ENCODE measurements around the gene KRTAP10-1. TPM values are rescaled to one million over a fixed set of nuclear protein-coding genes. Genes with fewer than 3 reads are reported as not detected.

KRTAP10-1 gene
- total RNA-seq, 1 experiment from 2014 or later: not detected

DNA sequence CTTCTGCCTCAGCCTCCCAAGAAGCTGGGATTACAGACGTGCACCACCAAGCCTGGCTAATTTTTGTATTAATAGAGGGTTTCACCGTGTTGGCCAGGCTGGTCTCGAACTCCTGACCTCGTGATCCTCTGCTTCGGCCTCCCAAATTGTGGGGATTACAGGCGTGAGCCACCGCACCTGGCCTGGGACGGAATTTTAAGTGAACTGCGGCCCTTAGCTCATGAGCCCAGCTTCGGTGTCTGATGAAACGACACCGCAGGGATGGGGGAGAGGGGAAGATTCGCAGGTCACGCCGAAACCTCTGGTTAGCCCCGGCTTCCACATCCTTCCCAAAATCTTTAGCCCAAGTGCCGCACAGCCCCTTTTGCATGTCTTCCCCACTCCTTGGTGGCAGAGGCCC, 45.6 kb downstream of the KRTAP10-1 start:
- POLR2A ChIA-PET: no interaction called here
- no peak for DNase-seq
- Histone ChIP-seq H3K27me3 (replicated peaks; ENCODE audit: control insufficient read depth, insufficient read depth, low read length) (no peaks in the 10 kb centered on the region), H3K9me3 (peaks cover 14% of the 10 kb centered on the region), H3K4me3 (ENCODE audit: low read depth, low read length) (no peak overlapping the region), H3K4me1 (no peaks in the 10 kb centered on the region), H3K36me3 (ENCODE audit: control insufficient read depth, insufficient read depth, low read length) (no peaks in the 10 kb centered on the region)
- intact Hi-C loops (cut with micrococcal nuclease; ENCODE audit: unreplicated experiment): no loop called here
- CTCF ChIA-PET: interaction anchor here (1.1 kb wide), 1 partner anchor 10 kb away, joined by 3 read pairs; no protein-coding TSS in a partner anchor
- no peaks in the 10 kb centered on the region for H3K27me3 Mint-ChIP-seq (ENCODE audit: insufficient read depth, unreplicated experiment)
- peaks cover 20% of the 10 kb centered on the region for H3K9me3 Mint-ChIP-seq (ENCODE audit: unreplicated experiment)
- TF ChIP-seq, protein P1, sequence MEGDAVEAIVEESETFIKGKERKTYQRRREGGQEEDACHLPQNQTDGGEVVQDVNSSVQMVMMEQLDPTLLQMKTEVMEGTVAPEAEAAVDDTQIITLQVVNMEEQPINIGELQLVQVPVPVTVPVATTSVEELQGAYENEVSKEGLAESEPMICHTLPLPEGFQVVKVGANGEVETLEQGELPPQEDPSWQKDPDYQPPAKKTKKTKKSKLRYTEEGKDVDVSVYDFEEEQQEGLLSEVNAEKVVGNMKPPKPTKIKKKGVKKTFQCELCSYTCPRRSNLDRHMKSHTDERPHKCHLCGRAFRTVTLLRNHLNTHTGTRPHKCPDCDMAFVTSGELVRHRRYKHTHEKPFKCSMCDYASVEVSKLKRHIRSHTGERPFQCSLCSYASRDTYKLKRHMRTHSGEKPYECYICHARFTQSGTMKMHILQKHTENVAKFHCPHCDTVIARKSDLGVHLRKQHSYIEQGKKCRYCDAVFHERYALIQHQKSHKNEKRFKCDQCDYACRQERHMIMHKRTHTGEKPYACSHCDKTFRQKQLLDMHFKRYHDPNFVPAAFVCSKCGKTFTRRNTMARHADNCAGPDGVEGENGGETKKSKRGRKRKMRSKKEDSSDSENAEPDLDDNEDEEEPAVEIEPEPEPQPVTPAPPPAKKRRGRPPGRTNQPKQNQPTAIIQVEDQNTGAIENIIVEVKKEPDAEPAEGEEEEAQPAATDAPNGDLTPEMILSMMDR (IDR thresholded peaks at IDR 0.05; ENCODE audit: insufficient read depth in 1 of 2, low read depth in 1 of 2, low read length in 1 of 2, severe bottlenecking in 1 of 2, unreplicated experiment in 1 of 2): no peak
- H3K4me1 Mint-ChIP-seq (ENCODE audit: low read depth, unreplicated experiment): peaks cover 6% of the 10 kb centered on the region
- H3K27ac Mint-ChIP-seq (ENCODE audit: unreplicated experiment): no peak overlapping the region
- no peak overlapping the region for H3K4me3 Mint-ChIP-seq (ENCODE audit: unreplicated experiment)
- no TSS peak for BruUV-seq (replicated peaks)
- no peaks in the 10 kb centered on the region for H3K36me3 Mint-ChIP-seq (ENCODE audit: insufficient read depth, unreplicated experiment)

GRCh38 chr21:44492567-44493385, 47.2 kb downstream of the KRTAP10-1 start:
- BruUV-seq (replicated peaks): no TSS peak
- Histone ChIP-seq H3K27me3 (replicated peaks; ENCODE audit: control insufficient read depth, insufficient read depth, low read length) (no peaks in the 10 kb centered on the region), H3K4me3 (ENCODE audit: low read depth, low read length) (no peak overlapping the region), H3K9me3 (peaks cover 14% of the 10 kb centered on the region), H3K4me1 (no peaks in the 10 kb centered on the region), H3K36me3 (ENCODE audit: control insufficient read depth, insufficient read depth, low read length) (no peaks in the 10 kb centered on the region)
- H3K9me3 Mint-ChIP-seq (ENCODE audit: unreplicated experiment): peaks cover 20% of the 10 kb centered on the region
- DNase-seq: no peak
- peaks cover 6% of the 10 kb centered on the region for H3K4me1 Mint-ChIP-seq (ENCODE audit: low read depth, unreplicated experiment)
- no peaks in the 10 kb centered on the region for H3K36me3 Mint-ChIP-seq (ENCODE audit: insufficient read depth, unreplicated experiment)
- TF ChIP-seq, protein P1 (IDR thresholded peaks at IDR 0.05; ENCODE audit: insufficient read depth in 1 of 2, low read depth in 1 of 2, low read length in 1 of 2, severe bottlenecking in 1 of 2, unreplicated experiment in 1 of 2): no peak
- intact Hi-C loops (cut with micrococcal nuclease; ENCODE audit: unreplicated experiment): no loop called here
- CTCF ChIA-PET: interaction anchor here (1.1 kb wide), 1 partner anchor 9 kb away, joined by 3 read pairs; no protein-coding TSS in a partner anchor
- POLR2A ChIA-PET: no interaction called here
- no peaks in the 10 kb centered on the region for H3K27me3 Mint-ChIP-seq (ENCODE audit: insufficient read depth, unreplicated experiment)
- H3K27ac Mint-ChIP-seq (ENCODE audit: unreplicated experiment): no peak overlapping the region
- no peak overlapping the region for H3K4me3 Mint-ChIP-seq (ENCODE audit: unreplicated experiment)

- intact Hi-C loops (cut with micrococcal nuclease; ENCODE audit: unreplicated experiment): no loop called here
- BruUV-seq (replicated peaks): no TSS peak
- no peaks in the 10 kb centered on the region for H3K4me1 ChIP-seq
- peaks cover 20% of the 10 kb centered on the region for H3K9me3 Mint-ChIP-seq (ENCODE audit: unreplicated experiment)
- ChIA-PET CTCF (no interaction called here), POLR2A (no interaction called here)
- no peaks in the 10 kb centered on the region for H3K36me3 ChIP-seq (ENCODE audit: control insufficient read depth, insufficient read depth, low read length)
- TF ChIP-seq, protein P1 (IDR thresholded peaks at IDR 0.05; ENCODE audit: insufficient read depth in 1 of 2, low read depth in 1 of 2, low read length in 1 of 2, severe bottlenecking in 1 of 2, unreplicated experiment in 1 of 2): no peak
- no peak for DNase-seq
- H3K27me3 ChIP-seq (replicated peaks; ENCODE audit: control insufficient read depth, insufficient read depth, low read length): no peaks in the 10 kb centered on the region
- no peaks in the 10 kb centered on the region for H3K36me3 Mint-ChIP-seq (ENCODE audit: insufficient read depth, unreplicated experiment)
- peaks cover 14% of the 10 kb centered on the region for H3K9me3 ChIP-seq
- H3K4me3 ChIP-seq (ENCODE audit: low read depth, low read length): no peak overlapping the region
- peaks cover 6% of the 10 kb centered on the region for H3K4me1 Mint-ChIP-seq (ENCODE audit: low read depth, unreplicated experiment)
- H3K4me3 Mint-ChIP-seq (ENCODE audit: unreplicated experiment): no peak overlapping the region
- no peak overlapping the region for H3K27ac Mint-ChIP-seq (ENCODE audit: unreplicated experiment)
- no peaks in the 10 kb centered on the region for H3K27me3 Mint-ChIP-seq (ENCODE audit: insufficient read depth, unreplicated experiment)
These were observed 49.2 kb downstream of the KRTAP10-1 start for GRCh38 chr21:44490816-44491215.
